Right lobe of liver (tissue), 4 donors: ENCODE measurements around the gene OSM.

Experiments
- POLR2A ChIP-seq: fragments of 450-650 bp; IDR thresholded peaks from one replicate; pipeline ENCODE4 v1.6.1; 2017; ENCODE audit warnings: antibody characterized with exemption, mild to moderate bottlenecking
- TF ChIP-seq, protein P1 (sequence below), 4 donors: fragments of 200-600 bp in 3 of 4; fragments of 450-650 bp in 1 of 4; IDR thresholded peaks; one replicate each; pipeline versions ENCODE4 v1.5.1 to v1.8.0; 2016 to 2022; ENCODE audit warnings: antibody characterized with exemption in 4 of 4, mild to moderate bottlenecking in 2 of 4
- donor health status: DM: no; HTN: no; CAD: no.
- donor health status: DM: no; HTN: no; CAD: no.
- donor health status: DM: no; HTN: yes; CAD: no.

DNA sequence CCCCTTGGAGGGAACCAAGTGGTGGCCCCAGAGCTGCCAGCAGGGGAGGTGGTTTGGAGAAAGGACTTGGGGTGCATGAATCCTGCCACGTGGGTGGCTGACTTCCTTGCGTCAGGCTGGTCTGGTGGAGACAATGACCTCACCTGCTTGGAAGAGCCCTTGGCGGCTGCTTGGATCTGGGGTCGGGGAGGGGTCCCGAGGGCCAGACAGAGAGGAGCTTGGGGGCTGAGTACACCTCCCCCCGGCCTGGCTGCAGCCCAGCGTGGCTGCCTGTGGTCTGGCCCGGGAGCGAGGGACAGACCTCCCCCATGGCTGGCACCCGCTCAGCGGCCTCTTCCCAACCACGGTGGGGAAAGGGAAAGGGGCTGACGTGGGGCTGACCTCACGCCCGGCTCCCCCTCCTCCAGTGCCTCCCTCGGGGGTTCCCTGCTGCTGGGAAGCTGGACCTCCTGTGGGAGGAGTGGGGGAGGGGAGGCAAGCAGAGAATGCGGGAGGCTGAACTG lies 33.9 kb downstream of the OSM start:
- TF ChIP-seq, protein P1, sequence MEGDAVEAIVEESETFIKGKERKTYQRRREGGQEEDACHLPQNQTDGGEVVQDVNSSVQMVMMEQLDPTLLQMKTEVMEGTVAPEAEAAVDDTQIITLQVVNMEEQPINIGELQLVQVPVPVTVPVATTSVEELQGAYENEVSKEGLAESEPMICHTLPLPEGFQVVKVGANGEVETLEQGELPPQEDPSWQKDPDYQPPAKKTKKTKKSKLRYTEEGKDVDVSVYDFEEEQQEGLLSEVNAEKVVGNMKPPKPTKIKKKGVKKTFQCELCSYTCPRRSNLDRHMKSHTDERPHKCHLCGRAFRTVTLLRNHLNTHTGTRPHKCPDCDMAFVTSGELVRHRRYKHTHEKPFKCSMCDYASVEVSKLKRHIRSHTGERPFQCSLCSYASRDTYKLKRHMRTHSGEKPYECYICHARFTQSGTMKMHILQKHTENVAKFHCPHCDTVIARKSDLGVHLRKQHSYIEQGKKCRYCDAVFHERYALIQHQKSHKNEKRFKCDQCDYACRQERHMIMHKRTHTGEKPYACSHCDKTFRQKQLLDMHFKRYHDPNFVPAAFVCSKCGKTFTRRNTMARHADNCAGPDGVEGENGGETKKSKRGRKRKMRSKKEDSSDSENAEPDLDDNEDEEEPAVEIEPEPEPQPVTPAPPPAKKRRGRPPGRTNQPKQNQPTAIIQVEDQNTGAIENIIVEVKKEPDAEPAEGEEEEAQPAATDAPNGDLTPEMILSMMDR (IDR thresholded peaks at IDR 0.05): no peak
- no peak for TF ChIP-seq POLR2A
